ENCODE measurements around the gene ASPHD2. TPM values are rescaled to one million over a fixed set of nuclear protein-coding genes. Genes with fewer than 3 reads are reported as not detected.
A peak's percentile ranks its signal among the peaks of the same experiment; 100 is the strongest.

ASPHD2 gene
- total and polyA plus RNA-seq, 4 donors: 3.7 to 12.8 (median 10.0) TPM

- Histone ChIP-seq H3K36me3 (ENCODE audit: control insufficient read depth, insufficient read depth, low read length) (peaks cover 41% of the 10 kb centered on the region), H3K9me3 (ENCODE audit: control insufficient read depth, insufficient read depth, low read length) (no peaks in the 10 kb centered on the region), H3K4me3 (ENCODE audit: low read depth, low read length) (no peak overlapping the region), H3K27me3 (ENCODE audit: control insufficient read depth, insufficient read depth, low read length) (no peaks in the 10 kb centered on the region), H3K27ac (ENCODE audit: low read depth, low read length) (peak overlapping the region; percentile 40), H3K4me1 (ENCODE audit: control insufficient read depth, insufficient read depth, low read length) (peaks cover 25% of the 10 kb centered on the region)
- no peak for DNase-seq (ENCODE audit: low read depth in 4 of 6, low spot score in 6 of 6)
- 82% methylated on average over 8 of the region's 9 CpGs for WGBS (ENCODE audit: insufficient coverage)
Measured at GRCh38 chr22:26463688-26464087, 34.6 kb downstream of the ASPHD2 start.

DNA sequence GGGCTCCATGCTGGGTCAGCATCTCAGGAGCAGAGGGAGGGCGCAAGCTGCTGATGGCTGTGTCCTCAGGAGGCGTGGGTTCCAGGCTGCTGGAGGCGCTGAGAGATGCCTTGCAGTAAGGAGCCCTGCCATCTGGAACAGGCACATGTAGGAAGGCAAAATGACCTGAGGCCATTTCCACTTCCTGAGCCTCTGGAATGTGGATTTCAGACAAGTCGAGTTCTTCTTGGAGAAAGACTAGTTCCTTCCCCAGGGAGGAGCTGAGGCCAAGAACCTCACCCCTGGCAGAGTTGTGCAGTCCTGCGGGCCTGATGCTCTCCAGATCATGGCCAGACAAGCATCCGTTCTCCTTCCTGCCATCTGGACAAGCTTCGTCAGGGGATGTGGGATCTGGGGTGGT, 35.3 kb downstream of the ASPHD2 start:
- no peaks in the 10 kb centered on the region for H3K27me3 ChIP-seq (ENCODE audit: control insufficient read depth, insufficient read depth, low read length)
- H3K36me3 ChIP-seq (ENCODE audit: control insufficient read depth, insufficient read depth, low read length): peaks cover 47% of the 10 kb centered on the region
- no peak for DNase-seq (ENCODE audit: low read depth in 4 of 6, low spot score in 6 of 6)
- 90% methylated on average over 7 of the region's 7 CpGs for WGBS (ENCODE audit: insufficient coverage)
- H3K9me3 ChIP-seq (ENCODE audit: control insufficient read depth, insufficient read depth, low read length): no peaks in the 10 kb centered on the region
- no peak overlapping the region for H3K27ac ChIP-seq (ENCODE audit: low read depth, low read length)
- H3K4me3 ChIP-seq (ENCODE audit: low read depth, low read length): no peak overlapping the region
- peaks cover 25% of the 10 kb centered on the region for H3K4me1 ChIP-seq (ENCODE audit: control insufficient read depth, insufficient read depth, low read length)

- H3K9me3 ChIP-seq (ENCODE audit: control insufficient read depth, insufficient read depth, low read length): no peaks in the 10 kb centered on the region
- H3K4me1 ChIP-seq (ENCODE audit: control insufficient read depth, insufficient read depth, low read length): peaks cover 24% of the 10 kb centered on the region
- H3K27ac ChIP-seq (ENCODE audit: low read depth, low read length): no peak overlapping the region
- peaks cover 65% of the 10 kb centered on the region for H3K36me3 ChIP-seq (ENCODE audit: control insufficient read depth, insufficient read depth, low read length)
- DNase-seq (ENCODE audit: low read depth in 4 of 6, low spot score in 6 of 6): peak in 2 of 6 donors; percentile 50 to 95
- H3K27me3 ChIP-seq (ENCODE audit: control insufficient read depth, insufficient read depth, low read length): no peaks in the 10 kb centered on the region
- no peak overlapping the region for H3K4me3 ChIP-seq (ENCODE audit: low read depth, low read length)
- 72% methylated on average over 4 of the region's 5 CpGs for WGBS (ENCODE audit: insufficient coverage)
Measured at GRCh38 chr22:26466196-26466595, 37.1 kb downstream of the ASPHD2 start.

- no peak for DNase-seq (ENCODE audit: low read depth in 4 of 6, low spot score in 6 of 6)
- Histone ChIP-seq H3K9me3 (ENCODE audit: control insufficient read depth, insufficient read depth, low read length) (no peaks in the 10 kb centered on the region), H3K27me3 (ENCODE audit: control insufficient read depth, insufficient read depth, low read length) (no peaks in the 10 kb centered on the region), H3K4me3 (ENCODE audit: low read depth, low read length) (no peak overlapping the region), H3K36me3 (ENCODE audit: control insufficient read depth, insufficient read depth, low read length) (peaks cover 70% of the 10 kb centered on the region), H3K4me1 (ENCODE audit: control insufficient read depth, insufficient read depth, low read length) (no peaks in the 10 kb centered on the region), H3K27ac (ENCODE audit: low read depth, low read length) (no peak overlapping the region)
- WGBS (ENCODE audit: insufficient coverage): no CpG with 5 or more reads among the region's 2 CpGs
Measured at GRCh38 chr22:26470807-26471206, 41.7 kb downstream of the ASPHD2 start.

GRCh38 chr22:26471522-26471921, 42.5 kb downstream of the ASPHD2 start:
- H3K4me3 ChIP-seq (ENCODE audit: low read depth, low read length): no peak overlapping the region
- H3K36me3 ChIP-seq (ENCODE audit: control insufficient read depth, insufficient read depth, low read length): peaks cover 71% of the 10 kb centered on the region
- no peaks in the 10 kb centered on the region for H3K4me1 ChIP-seq (ENCODE audit: control insufficient read depth, insufficient read depth, low read length)
- H3K27me3 ChIP-seq (ENCODE audit: control insufficient read depth, insufficient read depth, low read length): no peaks in the 10 kb centered on the region
- DNase-seq (ENCODE audit: low read depth in 4 of 6, low spot score in 6 of 6): no peak
- WGBS (ENCODE audit: insufficient coverage): 100% methylated on average over 2 of the region's 5 CpGs
- H3K9me3 ChIP-seq (ENCODE audit: control insufficient read depth, insufficient read depth, low read length): no peaks in the 10 kb centered on the region
- no peak overlapping the region for H3K27ac ChIP-seq (ENCODE audit: low read depth, low read length)

DNA sequence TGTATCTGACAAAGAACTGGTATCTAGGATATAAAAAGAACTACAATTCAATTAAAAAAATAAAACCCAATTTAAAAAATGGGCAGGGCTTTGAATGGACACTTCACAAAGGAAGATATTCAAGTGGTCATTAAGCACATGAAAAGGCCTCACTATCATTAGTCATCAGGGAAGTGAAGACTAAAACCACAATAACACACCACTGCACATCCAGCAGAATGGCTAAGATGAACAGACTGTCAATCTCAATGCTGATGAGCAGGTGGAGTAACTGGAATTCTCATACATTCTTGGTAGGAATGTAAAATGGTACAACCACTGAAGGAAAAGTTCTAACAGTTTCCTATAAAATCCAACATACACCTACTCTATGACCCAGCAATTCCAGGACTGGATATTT, 45.6 kb downstream of the ASPHD2 start:
- peaks cover 3% of the 10 kb centered on the region for H3K4me1 ChIP-seq (ENCODE audit: control insufficient read depth, insufficient read depth, low read length)
- H3K27ac ChIP-seq (ENCODE audit: low read depth, low read length): no peak overlapping the region
- H3K36me3 ChIP-seq (ENCODE audit: control insufficient read depth, insufficient read depth, low read length): peaks cover 60% of the 10 kb centered on the region
- H3K4me3 ChIP-seq (ENCODE audit: low read depth, low read length): no peak overlapping the region
- DNase-seq (ENCODE audit: low read depth in 4 of 6, low spot score in 6 of 6): no peak
- H3K9me3 ChIP-seq (ENCODE audit: control insufficient read depth, insufficient read depth, low read length): no peaks in the 10 kb centered on the region
- no peaks in the 10 kb centered on the region for H3K27me3 ChIP-seq (ENCODE audit: control insufficient read depth, insufficient read depth, low read length)

GRCh38 chr22:26476705-26477340, 47.8 kb downstream of the ASPHD2 start:
- peaks cover 44% of the 10 kb centered on the region for H3K36me3 ChIP-seq (ENCODE audit: control insufficient read depth, insufficient read depth, low read length)
- peak overlapping the region; percentile 64 for H3K27ac ChIP-seq (ENCODE audit: low read depth, low read length)
- no peak overlapping the region for H3K4me3 ChIP-seq (ENCODE audit: low read depth, low read length)
- peaks cover 17% of the 10 kb centered on the region for H3K4me1 ChIP-seq (ENCODE audit: control insufficient read depth, insufficient read depth, low read length)
- DNase-seq (ENCODE audit: low read depth in 4 of 6, low spot score in 6 of 6): no peak
- WGBS (ENCODE audit: insufficient coverage): no CpG with 5 or more reads among the region's 4 CpGs
- no peaks in the 10 kb centered on the region for H3K9me3 ChIP-seq (ENCODE audit: control insufficient read depth, insufficient read depth, low read length)
- H3K27me3 ChIP-seq (ENCODE audit: control insufficient read depth, insufficient read depth, low read length): no peaks in the 10 kb centered on the region

DNA sequence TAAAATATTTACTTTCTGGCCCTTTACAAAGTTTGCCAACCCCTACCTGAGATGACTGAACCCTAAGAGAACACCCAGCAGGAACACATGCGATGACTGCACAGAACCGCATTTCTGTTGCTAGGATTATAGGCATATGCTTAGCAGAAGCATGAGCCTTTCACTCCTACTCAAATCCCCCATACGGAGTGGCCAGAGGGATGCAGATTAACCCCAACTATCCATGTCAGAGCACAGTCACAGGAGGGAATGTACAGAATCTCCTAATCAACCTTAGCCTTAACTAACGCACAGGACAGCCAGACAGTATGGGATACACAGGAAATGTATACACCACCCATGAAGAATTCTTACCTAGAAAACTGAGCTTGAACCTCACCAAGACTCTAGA, 48.3 kb downstream of the ASPHD2 start:
- Histone ChIP-seq H3K4me1 (ENCODE audit: control insufficient read depth, insufficient read depth, low read length) (peaks cover 17% of the 10 kb centered on the region), H3K27ac (ENCODE audit: low read depth, low read length) (peak overlapping the region; percentile 64), H3K27me3 (ENCODE audit: control insufficient read depth, insufficient read depth, low read length) (no peaks in the 10 kb centered on the region), H3K9me3 (ENCODE audit: control insufficient read depth, insufficient read depth, low read length) (no peaks in the 10 kb centered on the region), H3K4me3 (ENCODE audit: low read depth, low read length) (no peak overlapping the region), H3K36me3 (ENCODE audit: control insufficient read depth, insufficient read depth, low read length) (peaks cover 40% of the 10 kb centered on the region)
- DNase-seq (ENCODE audit: low read depth in 4 of 6, low spot score in 6 of 6): no peak
- WGBS (ENCODE audit: insufficient coverage): no CpG with 5 or more reads among the region's 4 CpGs

DNA sequence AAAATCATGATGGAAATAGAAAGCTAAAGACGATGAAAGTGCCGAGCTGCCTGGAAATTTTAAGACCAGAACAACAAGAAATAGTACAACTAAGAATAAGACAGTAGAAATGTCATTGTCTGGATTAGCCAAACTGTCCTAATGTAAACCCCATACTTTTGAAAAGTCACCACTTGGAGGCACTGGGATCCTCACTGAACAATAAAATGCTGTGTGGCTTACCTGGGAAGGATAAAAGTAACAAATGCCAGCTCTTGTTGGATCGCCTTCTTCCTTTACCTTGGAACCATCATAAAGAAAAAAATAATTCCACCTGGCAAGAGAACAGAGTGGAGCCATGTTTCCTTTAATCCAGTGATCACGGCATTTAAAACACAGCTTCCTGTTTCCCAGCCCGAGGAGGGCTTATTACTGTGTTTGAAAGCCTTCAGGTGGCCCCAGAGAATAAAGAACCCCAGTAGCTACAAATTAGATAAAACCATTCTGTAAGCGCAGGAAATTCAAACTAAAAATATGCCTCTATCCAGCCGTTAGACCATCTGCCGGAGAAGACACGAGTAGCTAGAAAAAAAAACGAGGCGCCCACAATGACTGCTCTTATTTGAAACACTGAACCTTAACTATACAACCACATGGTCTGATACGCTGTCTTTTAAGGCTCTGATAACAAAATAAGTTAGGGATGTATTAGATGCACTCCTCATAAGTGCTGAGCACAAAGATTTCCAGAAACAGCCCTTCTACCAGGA, 50.2 kb downstream of the ASPHD2 start:
- H3K4me3 ChIP-seq (ENCODE audit: low read depth, low read length): peak overlapping the region; percentile 17
- peak in 2 of 6 donors; percentile 72 to 77 for DNase-seq (ENCODE audit: low read depth in 4 of 6, low spot score in 6 of 6)
- peaks cover 29% of the 10 kb centered on the region for H3K36me3 ChIP-seq (ENCODE audit: control insufficient read depth, insufficient read depth, low read length)
- peak overlapping the region; percentile 6 for H3K27ac ChIP-seq (ENCODE audit: low read depth, low read length)
- no peaks in the 10 kb centered on the region for H3K9me3 ChIP-seq (ENCODE audit: control insufficient read depth, insufficient read depth, low read length)
- no peaks in the 10 kb centered on the region for H3K27me3 ChIP-seq (ENCODE audit: control insufficient read depth, insufficient read depth, low read length)
- whole genome bisulfite sequencing (ENCODE audit: insufficient coverage): 34% methylated on average over 8 of the region's 12 CpGs
- H3K4me1 ChIP-seq (ENCODE audit: control insufficient read depth, insufficient read depth, low read length): peaks cover 17% of the 10 kb centered on the region

Measured in spinal cord (tissue), 10 donors.